HG03439 (cell line): ENCODE measurements around the gene IL1RAPL1.

ENCODE experiments used
- ATAC-seq: cut with Tn5 transposase; IDR thresholded peaks from one replicate; pipeline ENCODE4 v1.9.1; 2021; ENCODE audit warnings: mild to moderate bottlenecking, moderate library complexity; ENCODE audit not compliant: unreplicated experiment

Gene IL1RAPL1

DNA sequence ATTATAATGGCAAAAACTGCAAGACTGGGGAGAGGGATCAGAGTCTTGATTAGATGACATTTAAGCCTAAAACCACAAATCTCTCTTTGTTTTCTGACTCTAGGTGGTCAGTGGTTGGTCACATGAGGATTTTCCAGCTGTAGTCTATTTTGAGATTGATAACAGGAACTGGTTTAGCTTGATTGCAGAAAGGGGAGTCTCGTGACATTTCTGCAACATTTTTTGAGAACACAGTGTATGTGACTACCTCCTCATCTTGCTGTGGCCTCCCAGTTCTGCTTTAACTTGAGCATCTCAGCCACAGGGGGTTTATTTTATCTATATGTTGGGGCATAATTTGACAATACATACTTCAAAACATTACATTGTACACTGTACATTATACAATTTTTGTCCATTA lies 901.7 kb downstream of the IL1RAPL1 start:
- no peak for ATAC-seq

DNA sequence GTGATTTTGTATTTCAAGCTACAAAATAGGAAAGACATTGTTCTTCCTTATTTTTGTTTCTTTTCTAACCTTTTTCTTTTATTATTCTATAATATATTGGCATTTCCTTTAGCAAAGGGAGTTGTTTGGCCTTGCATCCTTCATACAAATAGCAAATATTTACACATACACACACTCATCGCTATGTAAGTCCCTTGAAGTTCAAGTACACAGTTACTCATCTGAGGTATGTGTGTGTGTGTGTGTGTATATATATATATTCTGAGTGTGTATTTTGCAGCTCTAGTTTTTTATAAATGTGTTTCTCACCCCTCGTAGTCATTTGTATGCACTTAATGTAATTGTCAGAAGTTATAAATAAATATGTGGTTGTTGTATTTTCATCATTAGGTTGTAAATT lies 903.4 kb downstream of the IL1RAPL1 start:
- ATAC-seq, result no peak

DNA sequence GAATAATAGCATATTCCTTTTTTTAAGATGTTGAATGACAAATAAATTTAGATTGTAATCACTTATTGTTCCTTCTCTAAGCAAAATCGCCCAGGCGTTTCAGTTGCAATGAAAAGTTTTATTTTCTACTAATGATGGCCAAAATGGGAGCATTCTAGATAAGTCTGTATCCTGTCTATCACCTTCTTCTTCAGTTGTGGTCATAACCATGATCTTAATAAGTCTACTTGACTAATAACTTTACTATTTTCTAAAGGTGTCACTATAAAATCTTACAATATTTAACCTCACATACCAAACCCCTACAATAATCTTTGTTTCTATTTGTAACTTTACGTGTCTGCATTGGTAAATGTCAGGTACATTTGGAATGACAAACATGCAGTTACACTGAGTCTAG lies 904.4 kb downstream of the IL1RAPL1 start:
- no peak for ATAC-seq

DNA sequence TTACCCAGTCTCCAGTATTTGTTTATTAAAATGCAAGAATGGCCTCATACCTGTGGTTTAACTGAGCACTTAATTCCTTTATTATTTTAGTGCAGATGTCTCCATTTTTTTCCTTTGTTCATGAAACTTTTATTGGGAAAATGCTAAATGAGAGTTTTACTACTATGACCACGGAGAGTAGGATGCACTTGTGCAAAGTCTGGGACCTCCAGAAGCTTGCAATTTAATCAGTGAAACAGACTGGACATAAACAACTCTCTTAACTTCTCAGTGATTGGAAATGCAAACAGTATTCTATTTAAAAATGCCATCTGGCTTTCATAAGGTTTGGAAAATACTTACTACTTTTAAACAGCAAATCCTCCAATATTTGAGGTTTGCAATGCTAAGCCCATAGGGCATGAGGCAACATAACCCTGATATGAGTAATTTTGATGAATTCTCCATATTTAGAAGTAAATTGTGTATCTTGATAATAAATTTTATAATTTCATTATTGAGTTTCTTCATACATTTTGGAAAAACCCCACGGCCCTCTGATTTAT lies 909.5 kb downstream of the IL1RAPL1 start:
- no peak for ATAC-seq

DNA sequence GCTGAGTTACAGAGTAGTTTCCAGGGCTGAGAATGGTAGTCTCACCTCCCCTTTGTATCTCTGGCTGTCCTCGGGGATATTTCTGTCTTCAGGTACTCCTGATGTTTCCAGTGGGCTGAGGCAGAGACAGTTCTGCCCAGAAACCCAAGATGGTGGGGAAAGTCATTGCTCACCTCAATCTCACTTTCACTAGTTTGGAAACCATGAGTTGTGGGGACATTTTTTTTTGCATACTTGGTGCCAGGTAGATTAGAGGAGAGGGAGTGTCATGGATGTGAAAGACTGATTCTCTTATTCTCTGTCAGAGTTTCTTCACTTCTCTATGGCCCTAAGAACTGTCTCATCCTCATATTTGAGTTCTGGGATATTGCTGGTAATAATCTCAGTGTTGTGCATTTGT lies 919.5 kb downstream of the IL1RAPL1 start:
- no peak for ATAC-seq

DNA sequence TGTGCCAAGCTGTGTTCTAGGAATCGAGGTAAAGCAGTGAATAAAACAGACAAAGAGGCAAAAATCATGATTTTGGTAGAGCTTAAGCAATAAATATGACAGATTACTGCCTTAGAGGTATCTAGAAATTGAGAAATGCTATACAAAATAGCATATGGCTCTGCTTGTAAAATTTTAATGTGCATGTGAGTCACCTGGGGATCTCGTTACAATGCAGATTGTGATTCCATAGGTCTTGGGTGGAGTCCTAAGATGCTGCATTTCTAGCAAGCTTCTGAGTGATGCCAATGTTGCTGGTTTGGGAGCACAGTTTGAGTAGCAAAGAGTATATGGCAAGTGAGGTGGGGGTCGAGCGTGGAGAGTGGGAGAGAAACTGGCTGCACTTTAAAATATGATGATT lies 930.9 kb downstream of the IL1RAPL1 start:
- no peak for ATAC-seq

DNA sequence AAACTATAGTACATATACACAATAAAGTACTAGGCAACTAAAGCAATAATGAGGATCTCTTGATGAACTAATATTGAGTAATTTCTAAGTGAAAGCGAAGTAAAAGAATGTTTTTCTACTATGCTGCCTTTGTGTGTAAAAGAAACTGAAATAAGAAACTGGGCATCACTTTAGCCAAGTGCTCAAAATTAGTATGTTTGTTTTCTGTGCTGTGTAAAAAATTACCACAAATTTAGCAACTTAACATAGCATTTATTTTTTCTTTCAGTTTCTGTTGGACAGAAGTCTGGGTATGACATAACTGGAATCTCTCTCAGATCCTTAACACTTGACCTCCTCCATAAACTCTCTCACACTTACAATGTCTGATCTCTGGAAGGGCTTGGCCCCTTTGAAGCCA lies 941.0 kb downstream of the IL1RAPL1 start:
- ATAC-seq, result peak; percentile 83

DNA sequence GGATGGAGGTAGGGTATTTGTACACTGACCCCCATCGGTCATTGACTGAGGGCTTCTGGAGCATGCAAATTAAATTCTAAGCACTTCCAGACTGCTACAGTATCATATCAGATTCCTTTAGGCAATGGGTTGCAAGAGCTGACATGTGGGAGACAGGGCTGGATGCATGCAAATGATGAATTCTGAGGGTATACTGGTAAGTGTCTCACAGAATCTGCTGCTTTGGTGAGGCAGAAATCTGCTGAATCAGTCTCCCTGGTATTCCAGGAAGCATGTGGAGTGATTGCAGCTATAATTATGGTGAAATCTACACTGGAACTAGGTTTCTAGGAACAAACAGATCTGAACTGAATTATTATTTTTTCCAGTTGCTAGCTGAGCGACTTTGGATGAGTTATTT lies 943.3 kb downstream of the IL1RAPL1 start:
- no peak for ATAC-seq

DNA sequence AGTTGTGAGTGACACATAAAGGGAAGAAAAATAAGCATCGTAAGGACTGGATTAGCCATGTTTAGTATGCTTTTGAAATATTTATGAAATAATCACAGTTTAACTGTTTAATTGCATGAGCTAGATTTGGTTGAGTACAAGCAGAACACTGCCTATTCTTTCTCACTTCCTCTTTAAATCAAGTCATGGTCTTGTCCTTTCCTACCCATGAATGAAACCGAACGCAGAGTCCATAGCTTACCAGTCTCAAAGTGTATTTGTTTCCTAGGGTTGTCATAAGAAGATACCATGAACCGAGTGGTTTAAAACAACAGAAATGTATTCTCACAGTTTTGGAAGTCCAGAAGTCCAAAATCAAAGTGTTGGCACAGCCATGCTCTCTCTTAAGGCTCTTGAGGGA lies 944.1 kb downstream of the IL1RAPL1 start:
- peak; percentile 74 for ATAC-seq

DNA sequence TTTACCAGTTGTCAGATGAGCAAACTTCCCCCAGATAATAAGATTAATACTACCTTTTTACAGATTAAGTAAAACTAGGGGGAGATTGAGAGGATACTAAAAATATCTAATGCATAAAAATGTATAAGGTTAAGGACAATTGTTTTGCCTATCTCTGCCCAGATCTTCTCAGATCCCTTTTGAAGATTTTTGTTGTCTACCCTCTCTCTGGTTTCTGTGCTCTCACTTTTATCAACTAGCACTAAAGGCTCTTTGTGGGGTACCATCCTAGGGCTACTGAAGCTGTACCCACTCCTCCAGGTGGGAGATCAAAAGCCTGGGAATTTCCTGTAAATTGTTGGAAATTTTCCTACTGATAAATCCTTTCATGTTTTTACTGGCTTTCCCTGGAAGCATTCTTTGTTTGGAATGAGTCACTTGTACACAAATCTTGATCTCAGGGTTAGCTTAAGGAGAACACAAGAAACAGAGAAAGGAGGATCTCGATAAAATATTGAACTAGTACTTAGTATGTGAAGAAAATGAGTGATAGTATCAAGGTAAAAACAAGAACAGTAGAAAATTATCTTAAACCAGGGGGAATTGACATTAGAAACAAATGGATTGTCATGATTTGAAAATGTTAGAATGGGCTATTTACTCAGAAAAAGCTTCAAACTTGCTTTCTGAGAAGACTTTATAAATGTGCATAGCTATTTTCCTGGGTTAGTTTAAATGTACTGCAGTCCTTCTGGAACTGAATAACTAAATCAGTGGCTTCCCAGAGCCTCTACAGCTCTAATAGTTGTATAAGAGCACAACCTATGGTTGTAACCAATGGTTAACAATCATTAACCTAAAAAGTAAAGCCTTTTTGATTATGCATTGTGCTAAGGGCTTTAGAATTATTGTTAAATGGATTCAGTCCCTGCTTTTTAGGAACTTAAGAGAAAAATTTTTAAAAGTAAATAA lies 948.2 kb downstream of the IL1RAPL1 start:
- no peak for ATAC-seq

DNA sequence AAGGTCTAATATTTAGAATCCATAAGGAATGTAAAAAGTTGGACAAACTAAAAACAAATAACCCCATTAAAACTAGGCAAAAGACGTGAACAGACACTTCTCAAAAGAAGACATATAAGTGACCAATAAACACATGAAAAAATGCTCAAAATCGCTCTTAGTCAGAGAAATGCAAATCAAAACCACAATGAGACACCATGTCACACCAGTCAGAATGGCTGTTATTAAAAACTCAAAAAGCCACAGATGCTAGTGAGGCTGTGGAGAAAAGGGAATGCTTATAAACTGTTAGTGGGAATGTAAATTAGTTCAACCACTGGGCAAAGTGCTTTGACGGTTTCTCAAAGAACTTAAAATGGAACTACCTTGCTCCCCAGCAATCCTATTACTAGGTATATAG lies 953.8 kb downstream of the IL1RAPL1 start:
- ATAC-seq, result no peak

DNA sequence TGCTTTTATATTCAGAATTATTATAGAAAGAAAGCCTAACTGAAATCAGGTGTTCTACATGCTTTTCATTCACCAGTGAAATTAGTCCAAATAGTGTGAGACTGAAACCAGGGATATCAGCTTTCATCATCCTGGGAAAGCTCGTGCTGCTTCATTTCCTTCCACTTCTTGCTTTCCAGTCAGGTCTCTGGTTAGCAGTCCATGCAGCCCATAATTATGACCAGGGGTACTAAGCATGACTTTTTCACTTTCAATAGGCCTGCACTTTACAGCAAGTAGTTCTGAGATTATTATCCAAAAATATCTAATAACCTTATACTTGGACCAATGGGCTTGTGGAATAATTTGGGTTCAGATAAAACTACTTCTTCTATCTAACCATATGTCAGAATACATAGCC lies 954.9 kb downstream of the IL1RAPL1 start:
- no peak for ATAC-seq

DNA sequence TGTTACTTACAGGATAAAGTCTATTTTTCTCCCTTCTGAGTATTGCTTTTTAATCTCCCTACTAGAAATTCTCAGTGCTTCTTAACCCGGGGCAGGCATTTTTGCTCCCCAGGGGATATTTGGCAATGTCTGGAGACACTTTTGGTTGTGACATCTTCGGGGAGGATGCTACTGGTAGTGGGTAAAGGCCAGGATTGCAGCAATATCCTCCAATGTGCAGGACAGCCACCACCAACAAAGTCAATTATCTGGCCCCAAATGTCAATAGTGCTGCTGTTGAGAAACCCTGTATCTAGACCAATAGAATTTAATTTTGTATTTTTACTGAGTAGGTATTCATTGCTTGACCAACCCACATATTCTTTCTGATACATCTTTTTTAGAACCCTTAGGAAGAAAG lies 958.6 kb downstream of the IL1RAPL1 start:
- no peak for ATAC-seq

DNA sequence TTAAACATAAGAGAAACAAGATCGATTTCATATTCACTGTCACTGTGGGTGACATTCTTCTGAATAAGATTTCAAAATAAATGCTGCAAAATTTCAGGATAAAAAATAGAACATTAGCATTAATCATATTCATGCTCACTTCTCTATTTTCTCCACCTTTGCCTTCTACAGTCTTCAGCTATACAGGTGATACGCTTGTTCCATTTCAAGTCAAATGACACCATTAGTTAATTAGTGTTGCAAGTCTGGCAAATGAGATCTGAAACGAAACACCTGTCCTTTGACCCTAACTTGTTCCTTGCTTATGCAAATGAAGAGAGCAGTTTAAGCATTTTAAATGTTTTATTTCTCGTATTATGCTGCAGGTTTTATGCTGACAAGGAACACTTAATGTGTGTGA lies 960.6 kb downstream of the IL1RAPL1 start:
- no peak for ATAC-seq

DNA sequence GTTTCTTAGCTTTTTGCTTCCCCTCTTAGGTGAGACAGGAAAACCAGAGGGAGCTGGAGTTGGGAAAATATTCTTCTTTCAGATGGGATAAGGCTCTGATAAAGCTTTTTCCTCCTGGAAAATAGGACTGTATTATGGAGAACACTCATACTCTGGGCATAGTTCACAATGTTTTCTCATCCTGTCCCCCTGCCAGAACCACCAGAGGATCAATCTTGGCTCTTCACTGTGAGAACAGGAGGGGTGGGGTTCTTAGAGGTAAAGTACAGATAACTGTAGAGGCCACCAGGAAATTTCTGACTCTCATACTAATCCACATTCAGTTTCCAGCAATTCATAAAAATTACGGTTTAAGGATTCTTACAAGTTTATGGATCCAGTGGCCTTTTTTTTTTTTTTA lies 966.3 kb downstream of the IL1RAPL1 start:
- no peak for ATAC-seq

DNA sequence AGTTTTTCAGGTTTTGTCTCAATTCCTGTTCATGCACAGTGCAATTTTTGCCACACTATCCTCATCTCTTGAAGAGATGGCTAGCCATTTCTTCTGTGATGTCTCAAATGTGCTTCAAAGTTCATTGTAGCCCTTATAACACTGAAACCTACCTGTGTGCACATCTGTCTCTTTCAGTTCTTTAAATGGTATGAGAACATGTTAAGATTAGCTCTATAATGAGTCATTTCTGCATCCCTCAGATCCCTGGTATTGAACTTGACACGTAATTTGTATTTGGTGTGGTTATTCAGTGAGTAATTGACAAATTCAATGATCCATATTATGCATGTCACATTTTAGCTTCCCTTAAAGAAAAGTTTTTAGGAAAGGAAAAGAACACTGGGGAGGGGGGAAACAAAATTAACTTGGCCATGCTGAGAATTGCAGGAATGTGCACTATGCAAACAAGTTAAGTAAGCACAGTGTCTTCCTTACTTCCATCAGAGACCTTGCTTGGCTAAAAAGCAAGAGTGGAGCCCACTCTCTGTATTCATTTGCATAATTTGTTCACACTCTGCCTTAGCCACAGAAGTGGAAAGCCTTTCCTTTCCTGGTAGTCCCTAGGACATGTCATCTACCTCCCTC lies 968.3 kb downstream of the IL1RAPL1 start:
- ATAC-seq, result peak; percentile 97

DNA sequence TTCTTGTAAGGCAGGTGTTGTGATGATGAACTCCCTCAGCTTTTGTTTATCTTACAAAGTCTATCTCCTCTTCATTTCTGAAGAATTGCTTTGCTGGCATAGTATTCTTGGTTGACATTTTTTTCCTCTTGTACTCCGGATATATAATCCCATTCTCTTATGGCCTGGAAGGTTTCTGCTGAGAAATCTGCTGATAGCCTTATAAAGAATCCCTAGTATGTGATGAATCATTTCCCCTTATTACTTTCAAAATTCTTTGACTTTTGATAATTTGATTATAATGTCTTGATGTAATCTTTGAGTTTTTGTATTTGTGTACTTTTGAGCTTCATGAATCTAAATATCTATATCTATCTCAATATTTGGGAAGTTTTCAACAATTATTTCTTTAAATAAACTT lies 972.8 kb downstream of the IL1RAPL1 start:
- no peak for ATAC-seq

DNA sequence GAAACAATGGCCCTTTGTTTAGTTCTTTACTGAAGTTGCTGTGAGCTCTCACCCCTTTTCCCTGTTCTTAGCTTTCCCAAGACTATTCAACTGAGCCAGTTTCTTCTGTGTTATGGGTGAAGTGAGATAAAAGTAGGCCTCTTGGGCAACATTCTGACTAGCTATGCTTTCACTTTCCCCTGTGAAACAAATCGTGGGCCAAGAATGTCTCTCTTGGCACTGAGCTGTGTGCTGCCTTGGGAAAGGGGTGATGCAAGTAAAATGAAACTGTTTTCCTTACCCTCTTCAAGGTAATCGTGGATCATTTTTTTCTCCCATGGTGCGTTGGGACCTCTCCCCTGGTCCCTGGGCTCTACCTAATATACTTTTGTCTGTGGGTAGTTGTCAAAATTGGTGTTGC lies 974.2 kb downstream of the IL1RAPL1 start:
- ATAC-seq, result no peak

DNA sequence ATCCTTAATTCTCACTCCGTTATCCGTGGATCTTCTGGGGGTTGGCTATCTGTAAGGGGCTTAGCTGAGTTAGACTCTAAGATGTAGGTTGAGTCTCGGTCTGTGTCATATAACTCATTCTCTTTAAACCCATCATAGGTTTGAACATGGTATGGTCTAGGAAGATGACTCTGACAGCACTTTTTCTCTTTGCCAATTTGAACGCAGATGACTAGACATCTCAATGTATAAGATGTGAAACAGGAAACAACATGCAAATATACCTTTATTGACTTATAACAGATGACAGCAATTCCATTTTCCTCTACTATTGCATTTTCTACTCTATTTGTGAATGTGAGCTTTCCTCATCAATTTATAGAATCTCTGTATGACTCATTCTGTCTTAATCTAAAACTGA lies 993.3 kb downstream of the IL1RAPL1 start:
- ATAC-seq, result no peak

DNA sequence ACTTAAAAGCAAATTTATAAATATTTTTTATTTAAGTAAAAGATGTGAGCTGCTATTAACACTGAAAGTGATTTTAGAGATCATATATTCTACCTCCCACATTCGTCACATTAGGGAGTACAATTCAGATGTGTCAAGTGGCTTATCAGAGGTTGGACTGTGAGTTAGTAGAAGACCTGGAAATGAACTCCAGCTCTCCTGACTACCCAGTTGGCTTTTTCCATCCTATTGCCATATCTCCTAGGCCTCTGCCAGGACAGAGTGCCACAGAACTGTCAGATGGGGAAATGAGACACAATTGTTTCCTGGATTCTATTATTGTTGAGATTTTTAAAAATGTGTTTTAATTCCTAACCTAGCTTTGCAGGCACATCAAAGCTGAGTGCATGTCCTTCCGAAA lies 994.0 kb downstream of the IL1RAPL1 start:
- no peak for ATAC-seq

DNA sequence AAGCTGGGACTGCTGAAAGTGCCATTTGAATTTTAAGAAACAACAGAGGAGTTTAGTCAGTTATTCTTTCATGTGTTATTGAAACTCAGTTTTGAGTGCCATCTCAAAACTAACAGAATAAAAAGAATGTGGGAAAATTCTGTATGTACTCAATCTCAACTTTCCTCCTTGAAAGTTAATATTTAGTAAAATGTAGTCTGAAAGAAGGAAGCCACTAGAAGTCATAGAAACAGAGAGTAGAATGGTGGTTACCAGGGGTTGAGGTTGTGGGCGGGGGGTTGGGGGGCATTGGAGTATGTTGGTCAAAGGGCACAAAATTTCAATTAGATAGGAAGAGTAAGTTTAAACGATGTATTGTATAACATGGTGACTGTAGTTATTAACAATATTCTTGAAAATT lies 999.9 kb downstream of the IL1RAPL1 start:
- no peak for ATAC-seq

DNA sequence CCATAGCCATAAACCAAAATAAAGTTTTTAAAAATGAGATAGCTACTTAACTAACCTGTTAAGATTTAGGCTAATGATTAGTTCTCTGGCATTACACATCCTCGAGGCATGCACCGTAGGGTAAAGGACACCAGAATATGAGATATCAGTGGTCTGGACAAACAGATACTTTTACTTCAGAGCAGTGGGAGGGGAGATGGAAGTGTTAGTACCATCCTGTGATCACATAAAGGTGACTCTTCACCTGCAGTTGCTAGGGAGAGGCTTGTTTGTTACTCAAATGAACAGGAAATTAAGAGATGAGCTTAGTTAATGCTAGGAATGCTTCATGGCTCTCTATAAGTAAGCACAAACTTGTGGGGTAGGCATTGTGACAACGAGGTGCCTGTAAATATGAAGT lies 1003.7 kb downstream of the IL1RAPL1 start:
- no peak for ATAC-seq
